ENCODE measurements around the gene ERGIC1. TPM values are rescaled to one million over a fixed set of nuclear protein-coding genes. Genes with fewer than 3 reads are reported as not detected.
A peak's percentile ranks its signal among the peaks of the same experiment; 100 is the strongest.
"Not testable (repeated sequence)": the region's sequence is repeated elsewhere in the genome, so short reads cannot be mapped to it uniquely, and the experiment has no call there.

The ERGIC1 gene
- total RNA-seq, 1 donor from 2014 or later: 57.9 TPM

GRCh38 chr5:172877466-172878260 lies 43.6 kb downstream of the ERGIC1 start:
- DNase-seq (ENCODE audit: low read depth in 2 of 2): peak; percentile 58 to 84

- DNase-seq (ENCODE audit: low read depth in 2 of 2): no peak
These were observed 44.5 kb downstream of the ERGIC1 start for GRCh38 chr5:172878585-172878932.

GRCh38 chr5:172878933-172879752 lies 45.1 kb downstream of the ERGIC1 start:
- DNase-seq (ENCODE audit: low read depth in 2 of 2): peak in 1 of 2 donors; percentile 85

GRCh38 chr5:172881691-172882370 lies 47.8 kb downstream of the ERGIC1 start:
- peak in 1 of 2 donors; percentile 81 for DNase-seq (ENCODE audit: low read depth in 2 of 2)

- no peak for DNase-seq (ENCODE audit: low read depth in 2 of 2)
These were observed 49.0 kb downstream of the ERGIC1 start for GRCh38 chr5:172883066-172883465.

- DNase-seq (ENCODE audit: low read depth in 2 of 2): no peak
These were observed 51.7 kb downstream of the ERGIC1 start for GRCh38 chr5:172885597-172886340.

- no peak for DNase-seq (ENCODE audit: low read depth in 2 of 2)
These were observed 52.4 kb downstream of the ERGIC1 start for GRCh38 chr5:172886476-172886875.

GRCh38 chr5:172886974-172887501 lies 53.0 kb downstream of the ERGIC1 start:
- peak in 1 of 2 donors; percentile 67 for DNase-seq (ENCODE audit: low read depth in 2 of 2)

- peak in 1 of 2 donors; percentile 82 for DNase-seq (ENCODE audit: low read depth in 2 of 2)
These were observed 53.6 kb downstream of the ERGIC1 start for GRCh38 chr5:172887692-172888091.

GRCh38 chr5:172890659-172891058 lies 56.6 kb downstream of the ERGIC1 start:
- no peak for DNase-seq (ENCODE audit: low read depth in 2 of 2)

- DNase-seq (ENCODE audit: low read depth in 2 of 2): peak; percentile 52 to 94
These were observed 57.8 kb downstream of the ERGIC1 start for GRCh38 chr5:172891716-172892421.

GRCh38 chr5:172892713-172893112 lies 58.7 kb downstream of the ERGIC1 start:
- no peak for DNase-seq (ENCODE audit: low read depth in 2 of 2)

- DNase-seq (ENCODE audit: low read depth in 2 of 2): no peak
These were observed 60.8 kb downstream of the ERGIC1 start for GRCh38 chr5:172894767-172895388.

GRCh38 chr5:172895549-172895948 lies 61.5 kb downstream of the ERGIC1 start:
- DNase-seq (ENCODE audit: low read depth in 2 of 2): no peak

GRCh38 chr5:172896465-172896864 lies 62.4 kb downstream of the ERGIC1 start:
- no peak for DNase-seq (ENCODE audit: low read depth in 2 of 2)

GRCh38 chr5:172897067-172897466 lies 63.0 kb downstream of the ERGIC1 start:
- DNase-seq (ENCODE audit: low read depth in 2 of 2): not testable (repeated sequence)

- DNase-seq (ENCODE audit: low read depth in 2 of 2): peak; percentile 58 to 90
These were observed 63.6 kb downstream of the ERGIC1 start for GRCh38 chr5:172897481-172898217.

GRCh38 chr5:172898218-172898842 lies 64.3 kb downstream of the ERGIC1 start:
- peak in 1 of 2 donors; percentile 64 for DNase-seq (ENCODE audit: low read depth in 2 of 2)
